ENCODE data around the gene KRTAP1-3. TPM values are rescaled to one million over a fixed set of nuclear protein-coding genes. Genes with fewer than 3 reads are reported as not detected.

Gene KRTAP1-3
- total and polyA plus RNA-seq, 10 donors, result not detected

- no peak for DNase-seq
- intact Hi-C loops (cut with DNase I; ENCODE audit: low total_unique reads), result no loop called here
- Histone ChIP-seq H3K4me3 (no peak within 1 kb of the TSS), H3K27me3 (replicated peaks in 1 of 7) (peaks cover 0 to 17% (median 0%) of the 10 kb centered on the region in 7 donors), H3K36me3 (no peaks in the 10 kb centered on the region), H3K4me1 (peaks cover 0 to 6% (median 0%) of the 10 kb centered on the region in 6 donors), H3K27ac (no peak within 1 kb of the TSS), H3K9me3 (no peaks in the 10 kb centered on the region)
- no peak for TF ChIP-seq POLR2A (IDR thresholded peaks at IDR 0.05)
- no peak for TF ChIP-seq POLR2AphosphoS5 (IDR thresholded peaks at IDR 0.05)
- TF ChIP-seq, protein P1, sequence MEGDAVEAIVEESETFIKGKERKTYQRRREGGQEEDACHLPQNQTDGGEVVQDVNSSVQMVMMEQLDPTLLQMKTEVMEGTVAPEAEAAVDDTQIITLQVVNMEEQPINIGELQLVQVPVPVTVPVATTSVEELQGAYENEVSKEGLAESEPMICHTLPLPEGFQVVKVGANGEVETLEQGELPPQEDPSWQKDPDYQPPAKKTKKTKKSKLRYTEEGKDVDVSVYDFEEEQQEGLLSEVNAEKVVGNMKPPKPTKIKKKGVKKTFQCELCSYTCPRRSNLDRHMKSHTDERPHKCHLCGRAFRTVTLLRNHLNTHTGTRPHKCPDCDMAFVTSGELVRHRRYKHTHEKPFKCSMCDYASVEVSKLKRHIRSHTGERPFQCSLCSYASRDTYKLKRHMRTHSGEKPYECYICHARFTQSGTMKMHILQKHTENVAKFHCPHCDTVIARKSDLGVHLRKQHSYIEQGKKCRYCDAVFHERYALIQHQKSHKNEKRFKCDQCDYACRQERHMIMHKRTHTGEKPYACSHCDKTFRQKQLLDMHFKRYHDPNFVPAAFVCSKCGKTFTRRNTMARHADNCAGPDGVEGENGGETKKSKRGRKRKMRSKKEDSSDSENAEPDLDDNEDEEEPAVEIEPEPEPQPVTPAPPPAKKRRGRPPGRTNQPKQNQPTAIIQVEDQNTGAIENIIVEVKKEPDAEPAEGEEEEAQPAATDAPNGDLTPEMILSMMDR (IDR thresholded peaks at IDR 0.05 in 8 of 11, conservative IDR thresholded peaks at IDR 0.05 in 3 of 11), result no peak
- 42 to 64% (median 56%) methylated on average over 3 of the region's 3 CpGs for WGBS, 5 donors
Measured at GRCh38 chr17:40984226-40984625, 50.4 kb downstream of the KRTAP1-3 start, which contains the start of gene KRT40. Gene KRT40 (minus strand): TSS chr17:40984326. CDS start chr17:40984273, 53 bp downstream.

Small RNAs within 50 kb of the gene (small RNA-seq; reads per million reads assigned to genes)
- gene KRTAP3-4P, result 0 reads per million in 4 donors

Other genes with a start within 250 kb of the KRTAP1-3 start
Only the 30 nearest of the 37 such genes appear.
- gene KRT12, start 167.7 kb downstream of the KRTAP1-3 start, total RNA-seq, result not detected
- gene KRT12, start 167.7 kb downstream of the KRTAP1-3 start, polyA plus RNA-seq, result not detected
- gene KRT20, start 149.6 kb downstream of the KRTAP1-3 start, total RNA-seq, result not detected
- gene KRT20, start 149.6 kb downstream of the KRTAP1-3 start, polyA plus RNA-seq, result under 1 TPM in 2 of 3 donors, not detected in 1; 0.07 to 0.45 TPM
- 10 to 100 TPM in 1 of 7 donors, 1 to 10 TPM in 6; 1.5 to 21.7 (median 6.3) TPM for gene KRT23, start 97.2 kb downstream of the KRTAP1-3 start, total RNA-seq
- gene KRT23, start 97.2 kb downstream of the KRTAP1-3 start, polyA plus RNA-seq, result 1 to 10 TPM in 1 of 3 donors, under 1 TPM in 2; 0.03 to 1.2 (median 0.70) TPM
- not detected for gene KRT39, start 67.9 kb downstream of the KRTAP1-3 start, total RNA-seq
- not detected for gene KRT39, start 67.9 kb downstream of the KRTAP1-3 start, polyA plus RNA-seq
- not detected for gene KRT40, start 50.5 kb downstream of the KRTAP1-3 start, total RNA-seq
- not detected for gene KRT40, start 50.5 kb downstream of the KRTAP1-3 start, polyA plus RNA-seq
- not detected for gene KRTAP3-3, start 40.7 kb downstream of the KRTAP1-3 start, total RNA-seq
- gene KRTAP3-3, start 40.7 kb downstream of the KRTAP1-3 start, polyA plus RNA-seq, result not detected
- not detected for gene KRTAP3-2, start 35.0 kb downstream of the KRTAP1-3 start, total RNA-seq
- gene KRTAP3-2, start 35.0 kb downstream of the KRTAP1-3 start, polyA plus RNA-seq, result not detected
- not detected for gene KRTAP3-1, start 25.7 kb downstream of the KRTAP1-3 start, total RNA-seq
- not detected for gene KRTAP3-1, start 25.7 kb downstream of the KRTAP1-3 start, polyA plus RNA-seq
- gene KRTAP1-5, start 7.7 kb downstream of the KRTAP1-3 start, total RNA-seq, result not detected
- gene KRTAP1-5, start 7.7 kb downstream of the KRTAP1-3 start, polyA plus RNA-seq, result not detected
- not detected for gene KRTAP1-4, start 4.7 kb downstream of the KRTAP1-3 start, total RNA-seq
- gene KRTAP1-4, start 4.7 kb downstream of the KRTAP1-3 start, polyA plus RNA-seq, result not detected
- not detected for gene KRTAP1-1, start 6.6 kb upstream of the KRTAP1-3 start, total RNA-seq
- not detected for gene KRTAP1-1, start 6.6 kb upstream of the KRTAP1-3 start, polyA plus RNA-seq
- gene KRTAP2-1, start 12.4 kb upstream of the KRTAP1-3 start, total RNA-seq, result not detected
- gene KRTAP2-1, start 12.4 kb upstream of the KRTAP1-3 start, polyA plus RNA-seq, result not detected
- gene KRTAP2-2, start 20.4 kb upstream of the KRTAP1-3 start, total RNA-seq, result not detected
- gene KRTAP2-2, start 20.4 kb upstream of the KRTAP1-3 start, polyA plus RNA-seq, result not detected
- gene KRTAP2-3, start 25.2 kb upstream of the KRTAP1-3 start, total RNA-seq, result not detected
- gene KRTAP2-3, start 25.2 kb upstream of the KRTAP1-3 start, polyA plus RNA-seq, result not detected
- not detected for gene KRTAP2-4, start 31.0 kb upstream of the KRTAP1-3 start, total RNA-seq
- not detected for gene KRTAP2-4, start 31.0 kb upstream of the KRTAP1-3 start, polyA plus RNA-seq
- gene KRTAP4-7, start 49.3 kb upstream of the KRTAP1-3 start, total RNA-seq, result not detected
- not detected for gene KRTAP4-7, start 49.3 kb upstream of the KRTAP1-3 start, polyA plus RNA-seq
- not detected for gene KRTAP4-8, start 63.3 kb upstream of the KRTAP1-3 start, total RNA-seq
- gene KRTAP4-8, start 63.3 kb upstream of the KRTAP1-3 start, polyA plus RNA-seq, result not detected
- gene KRTAP4-16, start 67.3 kb upstream of the KRTAP1-3 start, total RNA-seq, result not detected
- gene KRTAP4-16, start 67.3 kb upstream of the KRTAP1-3 start, polyA plus RNA-seq, result not detected
- gene KRTAP4-9, start 70.5 kb upstream of the KRTAP1-3 start, total RNA-seq, result not detected
- gene KRTAP4-9, start 70.5 kb upstream of the KRTAP1-3 start, polyA plus RNA-seq, result not detected
- gene KRTAP4-11, start 83.5 kb upstream of the KRTAP1-3 start, total RNA-seq, result not detected
- gene KRTAP4-11, start 83.5 kb upstream of the KRTAP1-3 start, polyA plus RNA-seq, result not detected
- not detected for gene KRTAP4-12, start 89.3 kb upstream of the KRTAP1-3 start, total RNA-seq
- gene KRTAP4-12, start 89.3 kb upstream of the KRTAP1-3 start, polyA plus RNA-seq, result not detected
- not detected for gene KRTAP4-6, start 105.7 kb upstream of the KRTAP1-3 start, total RNA-seq
- not detected for gene KRTAP4-6, start 105.7 kb upstream of the KRTAP1-3 start, polyA plus RNA-seq
- not detected for gene KRTAP4-5, start 115.0 kb upstream of the KRTAP1-3 start, total RNA-seq
- gene KRTAP4-5, start 115.0 kb upstream of the KRTAP1-3 start, polyA plus RNA-seq, result not detected
- gene KRTAP4-4, start 125.9 kb upstream of the KRTAP1-3 start, total RNA-seq, result not detected
- gene KRTAP4-4, start 125.9 kb upstream of the KRTAP1-3 start, polyA plus RNA-seq, result not detected
- gene KRTAP4-3, start 133.3 kb upstream of the KRTAP1-3 start, total RNA-seq, result not detected
- gene KRTAP4-3, start 133.3 kb upstream of the KRTAP1-3 start, polyA plus RNA-seq, result not detected
- not detected for gene KRTAP4-2, start 143.3 kb upstream of the KRTAP1-3 start, total RNA-seq
- not detected for gene KRTAP4-2, start 143.3 kb upstream of the KRTAP1-3 start, polyA plus RNA-seq
- not detected for gene KRTAP4-1, start 150.0 kb upstream of the KRTAP1-3 start, total RNA-seq
- gene KRTAP4-1, start 150.0 kb upstream of the KRTAP1-3 start, polyA plus RNA-seq, result not detected
- gene KRTAP9-1, start 155.0 kb upstream of the KRTAP1-3 start, total RNA-seq, result not detected
- not detected for gene KRTAP9-1, start 155.0 kb upstream of the KRTAP1-3 start, polyA plus RNA-seq
- gene KRTAP9-2, start 191.8 kb upstream of the KRTAP1-3 start, total RNA-seq, result not detected
- gene KRTAP9-2, start 191.8 kb upstream of the KRTAP1-3 start, polyA plus RNA-seq, result not detected
- gene KRTAP9-3, start 197.6 kb upstream of the KRTAP1-3 start, total RNA-seq, result not detected
- not detected for gene KRTAP9-3, start 197.6 kb upstream of the KRTAP1-3 start, polyA plus RNA-seq